Lower leg skin (tissue), 4 donors: ENCODE data around the gene SPAG7. TPM values are rescaled to one million over a fixed set of nuclear protein-coding genes. Genes with fewer than 3 reads are reported as not detected.

Experiments used
- DNase-seq, 2 donors: peaks; one replicate each; pipeline ENCODE4 v3.0.0-alpha.2; 2019; ENCODE audit warnings: low spot score in 2 of 2
- H3K4me3 ChIP-seq: fragments of 200-600 bp; sonication (generic); 2 replicates; pipeline ENCODE4 v1.5.1; 2017; ENCODE audit warnings: mild to moderate bottlenecking, low read depth; ENCODE audit not compliant: poor library complexity, severe bottlenecking
- CTCF ChIP-seq, 3 donors: fragments of 450-650 bp; IDR thresholded peaks; one replicate each; pipeline ENCODE4 v1.5.1; 2016; ENCODE audit warnings: antibody characterized with exemption in 3 of 3, mild to moderate bottlenecking in 3 of 3, moderate library complexity in 2 of 3
- POLR2A ChIP-seq, 2 donors: fragments of 450-650 bp; IDR thresholded peaks; one replicate each; pipeline ENCODE4 v1.6.1; 2016 to 2017; ENCODE audit warnings: antibody characterized with exemption in 2 of 2, mild to moderate bottlenecking in 1 of 2, moderate library complexity in 1 of 2
- WGBS, 2 donors: methylation state at CpG; one replicate each; pipeline ENCODE4 v1.1.5; 2018; 5-methylcytosine and 5-hydroxymethylcytosine counted together
- intact Hi-C: fragments of 100-400 bp; cut with DNase I; formaldehyde crosslinking; loops from one replicate; pipeline ENCODE4 v1.15.0; 2023; ENCODE audit warnings: low total_unique reads
- total RNA-seq, 4 donors: library from RNA; depleted of rRNA; stranded (reverse); fragments of >200 nt; gene quantifications; one replicate each; pipeline ENCODE4 v1.1.0, GENCODE V29; 2016

SPAG7 gene
- total RNA-seq, 4 donors from 2014 or later = 35.1 to 64.0 (median 51.7) TPM

DNA sequence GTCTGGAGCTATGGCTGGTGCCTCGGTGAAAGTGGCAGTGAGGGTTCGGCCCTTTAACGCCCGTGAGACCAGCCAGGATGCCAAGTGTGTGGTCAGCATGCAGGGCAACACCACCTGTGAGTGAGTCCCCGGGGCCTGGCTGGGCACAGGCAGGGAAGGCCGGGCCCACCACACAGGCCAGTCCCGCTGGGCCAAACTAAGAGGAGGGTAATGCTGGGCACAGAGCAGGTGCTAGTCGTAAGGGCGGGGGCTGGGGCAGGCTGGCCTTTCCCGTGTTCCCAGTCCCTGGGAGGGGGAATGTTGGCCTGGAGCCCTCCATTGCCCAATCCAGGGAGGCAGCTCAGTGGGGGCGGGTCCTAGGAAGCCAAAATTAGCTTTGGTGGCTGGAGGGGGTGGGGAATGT, 32.6 kb upstream of the SPAG7 start:
- DNase-seq = peak; percentile 33 to 94
- H3K4me3 ChIP-seq = no peak overlapping the region
- intact Hi-C loops = no loop called here
- TF ChIP-seq POLR2A (IDR thresholded peaks at IDR 0.05) (no peak), CTCF (IDR thresholded peaks at IDR 0.05) (no peak)
- 52 to 55% methylated on average over 5 to 11 of the region's 11 CpGs for WGBS, 2 donors

DNA sequence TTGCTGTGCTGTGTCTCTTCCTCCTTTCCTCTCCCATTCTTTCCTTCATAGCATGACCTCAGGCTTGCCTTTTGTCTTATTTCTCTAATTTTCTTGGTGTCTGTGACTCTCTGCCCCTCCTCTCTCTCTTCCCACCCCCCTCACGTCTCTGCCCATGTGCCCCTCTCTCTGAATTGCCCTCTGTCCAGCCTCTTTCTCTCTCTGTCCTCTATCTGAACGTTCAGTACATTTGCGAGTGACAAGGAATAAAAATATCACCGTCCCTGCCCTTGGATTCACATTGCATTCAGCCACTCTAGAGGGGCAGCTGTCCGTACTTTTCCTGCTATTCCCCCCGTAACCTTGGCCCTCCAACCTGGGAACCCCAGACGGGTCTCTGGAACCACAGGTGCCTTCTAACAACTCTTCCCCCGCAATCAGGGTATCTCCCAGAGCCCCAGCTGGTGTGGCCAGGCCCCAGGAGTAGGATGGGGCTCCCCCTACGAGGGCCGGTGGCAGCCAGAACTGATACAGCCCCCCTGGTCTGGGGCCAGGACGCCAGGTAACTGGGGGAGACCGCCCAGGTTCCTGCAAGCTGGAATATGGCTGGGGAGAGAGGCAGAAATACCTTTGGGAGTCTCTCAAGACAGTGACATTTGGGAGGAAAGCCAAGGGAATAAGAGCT, 31.9 kb upstream of the SPAG7 start:
- no peak for DNase-seq
- 69 to 73% methylated on average over 12 of the region's 12 CpGs for WGBS, 2 donors
- TF ChIP-seq CTCF (IDR thresholded peaks at IDR 0.05) (no peak), POLR2A (IDR thresholded peaks at IDR 0.05) (no peak)
- intact Hi-C loops = loop anchor here (5.0 kb wide), 1 partner anchor 92 kb away; no protein-coding TSS in a partner anchor
- no peak overlapping the region for H3K4me3 ChIP-seq

DNA sequence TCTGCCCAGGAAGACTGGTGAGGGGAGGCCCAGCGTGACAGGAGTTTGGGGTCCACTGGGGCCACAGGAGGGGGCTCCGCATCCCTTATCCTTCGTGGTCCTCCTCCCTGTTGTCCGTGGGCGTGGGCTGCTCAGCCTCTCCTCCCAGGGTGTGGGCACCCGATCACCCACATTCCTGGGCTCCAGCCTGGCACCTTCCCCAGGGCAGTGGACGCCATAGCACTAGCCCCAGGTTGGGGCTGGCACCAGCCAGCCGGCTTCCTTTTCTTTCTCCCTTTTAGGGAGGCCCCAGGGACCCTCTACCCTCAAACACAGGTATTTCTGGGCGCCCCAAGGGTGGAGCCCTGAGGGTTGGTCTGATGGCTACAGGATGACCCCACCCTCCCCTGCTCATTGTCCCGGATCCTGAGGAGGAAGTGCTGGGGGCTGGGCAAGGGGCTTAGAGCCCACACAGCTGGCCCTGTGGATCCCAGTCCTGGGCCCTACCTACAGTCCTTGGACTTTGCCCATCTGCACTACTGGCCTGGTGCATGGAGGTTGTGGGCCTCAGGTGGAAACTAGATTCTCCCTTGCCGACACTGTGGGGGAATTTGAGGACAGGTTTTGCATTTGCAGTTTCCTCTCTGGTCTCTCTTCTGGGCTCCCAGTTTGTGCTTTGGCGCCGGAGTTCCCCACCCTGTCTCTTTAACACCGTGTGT, 31.3 kb upstream of the SPAG7 start:
- intact Hi-C loops = loop anchor here (5.0 kb wide), 1 partner anchor 92 kb away; no protein-coding TSS in a partner anchor
- H3K4me3 ChIP-seq = peak overlapping the region; percentile 87
- TF ChIP-seq CTCF (IDR thresholded peaks at IDR 0.05) = no peak
- WGBS, 2 donors = 11 to 13% methylated on average over 14 of the region's 14 CpGs
- DNase-seq = peak; percentile 22 to 87

- TF ChIP-seq POLR2A (IDR thresholded peaks at IDR 0.05) = no peak
- peak overlapping the region; percentile 87 for H3K4me3 ChIP-seq
- intact Hi-C loops = loop anchor here (5.0 kb wide), 1 partner anchor 91 kb away; no protein-coding TSS in a partner anchor
- DNase-seq = peak in 1 of 2 donors; percentile 92
- WGBS, 2 donors = 1% methylated on average over 34 to 39 of the region's 55 CpGs
Observed at GRCh38 chr17:4998027-4998731, 30.6 kb upstream of the SPAG7 start.

DNA sequence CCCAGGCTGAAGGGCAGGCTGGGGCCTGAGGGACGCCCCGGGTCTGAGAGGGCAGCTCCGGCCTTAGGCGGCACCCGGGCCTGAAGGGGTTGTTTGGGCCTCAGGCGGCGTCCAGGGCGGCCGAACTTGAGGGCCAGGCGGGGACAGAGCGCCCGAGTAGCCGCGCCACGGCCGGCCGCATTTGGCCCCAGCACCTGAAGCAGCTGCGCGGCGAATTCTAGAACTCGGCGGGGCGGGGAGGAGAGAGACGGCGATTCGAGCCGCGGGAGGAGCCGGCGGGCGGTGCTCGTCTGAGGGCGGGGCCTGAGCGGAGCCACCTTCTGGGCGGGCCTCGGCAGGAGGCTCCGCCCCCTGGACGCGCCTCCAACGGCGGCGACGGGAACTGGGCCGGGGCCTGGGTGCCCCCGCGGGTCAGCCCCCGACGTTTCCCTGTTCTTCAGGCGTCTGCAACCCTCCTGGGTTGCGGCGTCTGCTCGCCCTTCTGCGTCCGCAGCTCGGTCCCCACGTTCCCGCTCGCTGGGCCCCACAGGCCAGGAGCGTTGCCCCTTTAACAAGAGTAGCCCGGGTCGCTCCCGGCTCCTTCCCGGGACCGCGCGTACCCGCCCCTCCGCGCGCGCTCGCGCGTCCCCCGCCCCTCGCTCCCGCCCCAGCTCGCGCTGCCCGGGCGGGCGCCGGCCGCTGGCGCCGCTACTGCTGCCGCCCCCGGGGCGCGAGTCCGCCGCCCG, 29.8 kb upstream of the SPAG7 start, which contains the start of the genes INCA1 and KIF1C:
Gene INCA1, minus strand, starts transcription at position 221 of the 725 bp plus-strand sequence. CDS start 3,085 bp downstream, outside the sequence.
Gene KIF1C, plus strand, starts transcription at position 649 of the 725 bp plus-strand sequence. CDS start 2,297 bp downstream, outside the sequence.
- intact Hi-C loops = loop anchor here (5.0 kb wide), 1 partner anchor 90 kb away; no protein-coding TSS in a partner anchor
- TF ChIP-seq CTCF (IDR thresholded peaks at IDR 0.05) = no peak
- no peak for TF ChIP-seq POLR2A (IDR thresholded peaks at IDR 0.05)
- WGBS, 2 donors = 0 to 1% methylated on average over 33 to 48 of the region's 93 CpGs
- peak within 1 kb of the TSS; percentile 87 for H3K4me3 ChIP-seq
- DNase-seq = peak; percentile 87 to 98
